NB4 (cell line): ENCODE measurements around the gene PKNOX2.

Source experiments
- CTCF ChIP-seq: IDR thresholded peaks from one replicate; pipeline ENCODE4 v1.5.1; 2012; ENCODE audit warnings: low read depth, low read length
- MAX ChIP-seq: IDR thresholded peaks from 2 replicates; pipeline ENCODE4 v1.6.1; 2011; ENCODE audit warnings: low read depth, low read length
- POLR2A ChIP-seq: IDR thresholded peaks from 2 replicates; pipeline ENCODE4 v1.6.1; 2011; ENCODE audit warnings: mild to moderate bottlenecking; ENCODE audit not compliant: insufficient read length; ENCODE audit errors: extremely low read depth

- TF ChIP-seq CTCF (no peak), POLR2A (no peak), MAX (no peak)
Observed at GRCh38 chr11:125464666-125465065, 300.1 kb downstream of the PKNOX2 start.
